ENCODE measurements around the gene POLN. TPM values are rescaled to one million over a fixed set of nuclear protein-coding genes. Genes with fewer than 3 reads are reported as not detected.

Gene POLN
- total and polyA plus RNA-seq, 2 of the 4 experiments (the other 2 are of a cell fraction): 0.63 to 0.72 TPM

DNA sequence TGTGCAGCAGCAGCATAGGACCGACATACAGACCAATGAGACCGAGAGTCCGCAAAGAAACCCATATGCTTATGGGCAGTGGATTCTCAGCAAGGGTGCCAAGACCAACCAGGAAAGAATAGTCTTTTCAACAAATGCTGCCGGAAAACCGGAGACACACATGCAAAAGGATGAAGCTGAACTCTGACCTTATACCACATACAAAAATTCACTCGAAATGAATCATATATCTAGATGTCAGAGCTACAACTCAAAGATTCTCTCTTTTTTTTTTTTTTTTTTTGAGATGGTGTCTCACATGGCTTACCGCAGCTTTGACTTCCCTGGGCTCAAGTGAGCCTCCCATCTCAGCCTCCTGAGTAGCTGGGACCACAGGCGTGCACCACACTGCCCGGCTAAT is 36.0 kb upstream of the POLN start:
- no peak overlapping the region for H3K4ac ChIP-seq (ENCODE audit: low read depth, low read length)
- H3K27ac ChIP-seq (ENCODE audit: insufficient read depth, low read length): no peak overlapping the region
- H2AK9ac ChIP-seq (replicated peaks; ENCODE audit: low read depth, low read length, poor library complexity): no peak overlapping the region
- no TSS peak for BruUV-seq (replicated peaks)
- H3K23ac ChIP-seq (ENCODE audit: low read depth, low read length): no peak overlapping the region
- H4K5ac ChIP-seq (ENCODE audit: low read depth, low read length): no peak overlapping the region
- no peak overlapping the region for H2BK120ac ChIP-seq (ENCODE audit: low read depth, low read length)
- ATAC-seq (ENCODE audit: low read depth): no peak
- H2AK5ac ChIP-seq (ENCODE audit: low read depth, low read length): no peak overlapping the region
- no peaks in the 10 kb centered on the region for H4K20me1 ChIP-seq (ENCODE audit: insufficient read depth, low read length)
- CTCF ChIA-PET: interaction anchor here (0.6 to 1.1 kb wide), 3 partner anchors 141 to 993 kb away, joined by 3 to 6 read pairs (median 4); partner anchors contain the start of genes CFAP99 and ZFYVE28
- no peaks in the 10 kb centered on the region for H3K79me1 ChIP-seq (ENCODE audit: low read depth in 1 of 2, low read length in 2 of 2)
- dilution Hi-C loops (cut with HindIII; ENCODE audit: low sequenced_read_pairs, unreplicated experiment) (no loop called here), in situ Hi-C loops (cut with MboI; ENCODE audit: low sequenced_read_pairs) (no loop called here), intact Hi-C loops (cut with micrococcal nuclease) (no loop called here)
- POLR2A ChIA-PET (ENCODE audit: unreplicated experiment): interaction anchor here (0.6 kb wide), 2 partner anchors 39 to 185 kb away, joined by 3 to 4 read pairs; no protein-coding TSS in a partner anchor
- H2BK15ac ChIP-seq (ENCODE audit: low read depth, low read length): no peak overlapping the region
- no peak overlapping the region for H3K9ac ChIP-seq (ENCODE audit: low read depth, low read length)
- no peak for DNase-seq
- no CpG with 5 or more reads among the region's 9 CpGs for WGBS, 2 experiments (ENCODE audit: extremely low coverage in 2 of 2, insufficient read length in 1 of 2)
- no peak overlapping the region for H3K4me3 ChIP-seq (ENCODE audit: insufficient read depth, low read depth, low read length)
- H4K8ac ChIP-seq (ENCODE audit: low read depth in 2 of 2, low read length in 2 of 2): no peak overlapping the region
- no peaks in the 10 kb centered on the region for H3K4me1 ChIP-seq (ENCODE audit: control insufficient read depth, insufficient read depth, low read length)
- no peak overlapping the region for H4K91ac ChIP-seq (ENCODE audit: insufficient read depth, low read depth, low read length)
- no peak overlapping the region for H3K4me2 ChIP-seq (ENCODE audit: low read depth, low read length)
- H3K14ac ChIP-seq (replicated peaks; ENCODE audit: low read depth, low read length): no peak overlapping the region
- H2BK5ac ChIP-seq (ENCODE audit: low read depth, low read length, poor library complexity, severe bottlenecking): no peak overlapping the region
- H3K18ac ChIP-seq (ENCODE audit: low read depth, low read length): no peak overlapping the region
- TF ChIP-seq, protein P1, sequence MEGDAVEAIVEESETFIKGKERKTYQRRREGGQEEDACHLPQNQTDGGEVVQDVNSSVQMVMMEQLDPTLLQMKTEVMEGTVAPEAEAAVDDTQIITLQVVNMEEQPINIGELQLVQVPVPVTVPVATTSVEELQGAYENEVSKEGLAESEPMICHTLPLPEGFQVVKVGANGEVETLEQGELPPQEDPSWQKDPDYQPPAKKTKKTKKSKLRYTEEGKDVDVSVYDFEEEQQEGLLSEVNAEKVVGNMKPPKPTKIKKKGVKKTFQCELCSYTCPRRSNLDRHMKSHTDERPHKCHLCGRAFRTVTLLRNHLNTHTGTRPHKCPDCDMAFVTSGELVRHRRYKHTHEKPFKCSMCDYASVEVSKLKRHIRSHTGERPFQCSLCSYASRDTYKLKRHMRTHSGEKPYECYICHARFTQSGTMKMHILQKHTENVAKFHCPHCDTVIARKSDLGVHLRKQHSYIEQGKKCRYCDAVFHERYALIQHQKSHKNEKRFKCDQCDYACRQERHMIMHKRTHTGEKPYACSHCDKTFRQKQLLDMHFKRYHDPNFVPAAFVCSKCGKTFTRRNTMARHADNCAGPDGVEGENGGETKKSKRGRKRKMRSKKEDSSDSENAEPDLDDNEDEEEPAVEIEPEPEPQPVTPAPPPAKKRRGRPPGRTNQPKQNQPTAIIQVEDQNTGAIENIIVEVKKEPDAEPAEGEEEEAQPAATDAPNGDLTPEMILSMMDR (conservative IDR thresholded peaks at IDR 0.05; ENCODE audit: low read depth, low read length): no peak
- TF ChIP-seq SMC3 (IDR thresholded peaks at IDR 0.05; ENCODE audit: low read depth, low read length): no peak
- TF ChIP-seq, protein P2, sequence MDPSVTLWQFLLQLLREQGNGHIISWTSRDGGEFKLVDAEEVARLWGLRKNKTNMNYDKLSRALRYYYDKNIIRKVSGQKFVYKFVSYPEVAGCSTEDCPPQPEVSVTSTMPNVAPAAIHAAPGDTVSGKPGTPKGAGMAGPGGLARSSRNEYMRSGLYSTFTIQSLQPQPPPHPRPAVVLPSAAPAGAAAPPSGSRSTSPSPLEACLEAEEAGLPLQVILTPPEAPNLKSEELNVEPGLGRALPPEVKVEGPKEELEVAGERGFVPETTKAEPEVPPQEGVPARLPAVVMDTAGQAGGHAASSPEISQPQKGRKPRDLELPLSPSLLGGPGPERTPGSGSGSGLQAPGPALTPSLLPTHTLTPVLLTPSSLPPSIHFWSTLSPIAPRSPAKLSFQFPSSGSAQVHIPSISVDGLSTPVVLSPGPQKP (IDR thresholded peaks at IDR 0.05; ENCODE audit: borderline replicate concordance, low read depth, low read length): no peak
- no peak for TF ChIP-seq MXI1 (IDR thresholded peaks at IDR 0.05; ENCODE audit: borderline replicate concordance, low read depth, low read length)
- no peak for TF ChIP-seq BHLHE40 (IDR thresholded peaks at IDR 0.05; ENCODE audit: low read depth, low read length)
- TF ChIP-seq MAFK (IDR thresholded peaks at IDR 0.05; ENCODE audit: low read depth, low read length): no peak
- TF ChIP-seq RFX5 (IDR thresholded peaks at IDR 0.05; ENCODE audit: low read depth, low read length): no peak
- TF ChIP-seq FOS (IDR thresholded peaks at IDR 0.05; ENCODE audit: low read depth, low read length): no peak
- TF ChIP-seq CEBPB (IDR thresholded peaks at IDR 0.05; ENCODE audit: low read depth, low read length): no peak
- TF ChIP-seq RCOR1 (IDR thresholded peaks at IDR 0.05; ENCODE audit: insufficient replicate concordance, low read length): no peak
- no peak for TF ChIP-seq CHD1 (IDR thresholded peaks at IDR 0.05; ENCODE audit: low read depth, low read length)
- no peak for TF ChIP-seq NFE2L2 (IDR thresholded peaks at IDR 0.05; ENCODE audit: low read depth, low read length)
- TF ChIP-seq MAZ (IDR thresholded peaks at IDR 0.05; ENCODE audit: borderline replicate concordance, low read depth, low read length): no peak
- TF ChIP-seq POLR2A (IDR thresholded peaks at IDR 0.05; ENCODE audit: low read depth, low read length): no peak
- TF ChIP-seq, protein P3, sequence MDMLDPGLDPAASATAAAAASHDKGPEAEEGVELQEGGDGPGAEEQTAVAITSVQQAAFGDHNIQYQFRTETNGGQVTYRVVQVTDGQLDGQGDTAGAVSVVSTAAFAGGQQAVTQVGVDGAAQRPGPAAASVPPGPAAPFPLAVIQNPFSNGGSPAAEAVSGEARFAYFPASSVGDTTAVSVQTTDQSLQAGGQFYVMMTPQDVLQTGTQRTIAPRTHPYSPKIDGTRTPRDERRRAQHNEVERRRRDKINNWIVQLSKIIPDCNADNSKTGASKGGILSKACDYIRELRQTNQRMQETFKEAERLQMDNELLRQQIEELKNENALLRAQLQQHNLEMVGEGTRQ (IDR thresholded peaks at IDR 0.05; ENCODE audit: low read depth, low read length): no peak
- TF ChIP-seq RAD21 (IDR thresholded peaks at IDR 0.05; ENCODE audit: low read length): no peak
- H3K56ac ChIP-seq (ENCODE audit: extremely low read depth, insufficient read depth, low read length): no peak overlapping the region
- no peaks in the 10 kb centered on the region for H3K9me3 ChIP-seq (ENCODE audit: control insufficient read depth, insufficient read depth, low read length)
- no peak overlapping the region for H2AFZ ChIP-seq (replicated peaks; ENCODE audit: low read length, poor library complexity)
- H3K27me3 ChIP-seq (ENCODE audit: control insufficient read depth, insufficient read depth, low read length): peaks cover 4% of the 10 kb centered on the region; the same call in 1 of the 2 replicates
- no peak overlapping the region for H2BK20ac ChIP-seq (ENCODE audit: low read depth, low read length)
- H3K9me1 ChIP-seq (ENCODE audit: insufficient read depth, low read length): no peaks in the 10 kb centered on the region
- H3K36me3 ChIP-seq (ENCODE audit: control insufficient read depth, insufficient read depth, low read length): no peaks in the 10 kb centered on the region

All from IMR-90 (cell line).